Measurements from ENCODE around the gene ADORA2B. TPM values are rescaled to one million over a fixed set of nuclear protein-coding genes. Genes with fewer than 3 reads are reported as not detected.
A peak's percentile ranks its signal among the peaks of the same experiment; 100 is the strongest.

Gene ADORA2B
- total RNA-seq, 1 experiment from 2014 or later: 21.7 TPM

GRCh38 chr17:15947271-15947670 is 2.3 kb downstream of the ADORA2B start:
- DNase-seq (ENCODE audit: unreplicated experiment): peak; percentile 84
- ChIA-PET CTCF (interaction anchor here (0.7 to 1.7 kb wide), 2 partner anchors 36 to 51 kb away, joined by 3 to 11 read pairs; partner anchors contain the start of genes TTC19 and ZSWIM7), POLR2A (interaction anchor here (0.5 to 7.9 kb wide), 11 partner anchors 12 to 1006 kb away, joined by 3 to 134 read pairs (median 4); partner anchors contain the start of genes TTC19 and ZSWIM7)
- BruUV-seq (replicated peaks): no TSS peak
- intact Hi-C loops (cut with micrococcal nuclease): loop anchor here (5.0 kb wide), 1 partner anchor 100 kb away; no protein-coding TSS in a partner anchor
- TF ChIP-seq CTCF (IDR thresholded peaks at IDR 0.05; ENCODE audit: unreplicated experiment): no peak
- Mint-ChIP-seq H3K27ac (ENCODE audit: low read depth, unreplicated experiment) (peak overlapping the region; percentile 96), H3K9me3 (ENCODE audit: unreplicated experiment) (no peaks in the 10 kb centered on the region), H3K27me3 (ENCODE audit: insufficient read depth, unreplicated experiment) (no peaks in the 10 kb centered on the region), H3K36me3 (ENCODE audit: insufficient read depth, unreplicated experiment) (peaks cover 19% of the 10 kb centered on the region), H3K4me1 (ENCODE audit: insufficient read depth, unreplicated experiment) (peaks cover 25% of the 10 kb centered on the region), H3K4me3 (ENCODE audit: unreplicated experiment) (peak overlapping the region; percentile 69)

- Mint-ChIP-seq H3K9me3 (ENCODE audit: unreplicated experiment) (no peaks in the 10 kb centered on the region), H3K36me3 (ENCODE audit: insufficient read depth, unreplicated experiment) (peaks cover 26% of the 10 kb centered on the region), H3K4me1 (ENCODE audit: insufficient read depth, unreplicated experiment) (peaks cover 25% of the 10 kb centered on the region), H3K27ac (ENCODE audit: low read depth, unreplicated experiment) (peak overlapping the region; percentile 96), H3K4me3 (ENCODE audit: unreplicated experiment) (peak overlapping the region; percentile 69), H3K27me3 (ENCODE audit: insufficient read depth, unreplicated experiment) (no peaks in the 10 kb centered on the region)
- peak; percentile 41 for DNase-seq (ENCODE audit: unreplicated experiment)
- no TSS peak for BruUV-seq (replicated peaks)
- no peak for TF ChIP-seq CTCF (IDR thresholded peaks at IDR 0.05; ENCODE audit: unreplicated experiment)
- intact Hi-C loops (cut with micrococcal nuclease): loop anchor here (5.0 kb wide), 1 partner anchor 101 kb away; no protein-coding TSS in a partner anchor
- ChIA-PET POLR2A (interaction anchor here (0.5 to 7.9 kb wide), 9 partner anchors 11 to 1006 kb away, joined by 3 to 134 read pairs (median 5); partner anchors contain the start of genes TTC19 and ZSWIM7), CTCF (interaction anchor here (0.7 to 1.7 kb wide), 2 partner anchors 35 to 50 kb away, joined by 3 to 11 read pairs; partner anchors contain the start of genes TTC19 and ZSWIM7)
These were observed 3.2 kb downstream of the ADORA2B start for GRCh38 chr17:15947976-15948752.

DNA sequence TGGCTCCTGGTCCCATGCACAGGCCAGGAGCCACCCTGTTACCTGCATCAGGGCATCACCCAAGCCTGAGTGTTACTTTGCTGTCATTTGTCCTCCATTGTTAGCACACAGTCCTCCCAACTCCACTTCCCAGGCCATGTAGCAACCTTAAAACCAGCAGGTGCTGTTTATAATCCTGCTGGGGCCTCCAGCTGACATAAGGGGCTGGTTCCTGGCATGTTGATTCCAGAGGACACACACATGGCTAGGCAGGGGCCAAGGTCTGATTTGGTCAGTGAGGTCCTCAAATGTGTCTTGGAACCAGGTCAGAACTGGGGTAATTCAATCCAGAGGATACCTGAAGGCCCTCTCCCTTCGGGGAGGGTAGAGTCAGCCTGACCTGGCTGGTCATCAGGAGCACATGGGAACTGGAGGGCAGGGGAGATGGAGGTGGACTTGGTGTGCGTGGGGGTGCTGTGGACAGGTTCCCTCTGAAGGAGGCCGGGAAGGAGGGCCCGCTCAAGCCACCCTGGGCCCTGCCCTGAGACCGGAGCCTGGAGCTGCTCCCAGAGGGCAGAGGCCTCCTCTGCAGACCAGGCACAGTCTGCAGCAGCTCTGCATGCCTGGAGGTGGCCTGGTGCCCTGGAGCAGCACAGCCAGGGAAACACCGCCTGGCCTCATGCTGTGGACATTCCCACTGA is 6.6 kb downstream of the ADORA2B start:
- BruUV-seq (replicated peaks): no TSS peak
- Mint-ChIP-seq H3K4me3 (ENCODE audit: unreplicated experiment) (no peak overlapping the region), H3K9me3 (ENCODE audit: unreplicated experiment) (no peaks in the 10 kb centered on the region), H3K27me3 (ENCODE audit: insufficient read depth, unreplicated experiment) (no peaks in the 10 kb centered on the region), H3K4me1 (ENCODE audit: insufficient read depth, unreplicated experiment) (peaks cover 26% of the 10 kb centered on the region), H3K36me3 (ENCODE audit: insufficient read depth, unreplicated experiment) (peaks cover 26% of the 10 kb centered on the region), H3K27ac (ENCODE audit: low read depth, unreplicated experiment) (peak overlapping the region; percentile 39)
- CTCF ChIA-PET: interaction anchor here (0.6 kb wide), 1 partner anchor 55 kb away, joined by 3 read pairs; no protein-coding TSS in a partner anchor
- POLR2A ChIA-PET: interaction anchor here (7.6 kb wide), 1 partner anchor 46 kb away, joined by 134 read pairs; the partner anchor contains the start of genes TTC19 and ZSWIM7
- intact Hi-C loops (cut with micrococcal nuclease): no loop called here
- no peak for DNase-seq (ENCODE audit: unreplicated experiment)
- TF ChIP-seq CTCF (IDR thresholded peaks at IDR 0.05; ENCODE audit: unreplicated experiment): no peak

DNA sequence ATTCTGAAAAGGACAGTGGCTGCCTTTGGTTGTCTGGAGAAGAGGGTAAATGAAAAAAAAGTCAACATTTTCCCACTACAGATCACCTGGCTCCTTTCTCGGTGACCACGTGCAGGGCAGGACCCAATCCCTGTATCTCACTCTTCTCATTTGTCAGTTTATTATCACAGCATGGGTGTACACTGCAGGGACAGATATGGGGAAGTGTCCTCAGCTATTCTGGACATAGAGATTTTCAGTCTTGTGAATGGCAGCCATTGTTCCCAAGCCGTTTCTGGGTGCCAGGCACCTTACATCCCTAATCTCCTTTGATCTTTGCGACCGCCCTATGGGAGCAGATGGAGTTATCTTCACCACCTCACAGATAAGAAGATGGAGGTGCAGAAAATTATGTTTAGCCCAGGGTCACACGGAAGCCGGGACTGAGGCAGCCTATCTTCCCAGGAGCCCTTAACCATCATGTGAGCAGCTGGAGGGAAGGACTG is 7.2 kb downstream of the ADORA2B start:
- no peak for DNase-seq (ENCODE audit: unreplicated experiment)
- no peaks in the 10 kb centered on the region for H3K9me3 Mint-ChIP-seq (ENCODE audit: unreplicated experiment)
- BruUV-seq (replicated peaks): no TSS peak
- peaks cover 26% of the 10 kb centered on the region for H3K4me1 Mint-ChIP-seq (ENCODE audit: insufficient read depth, unreplicated experiment)
- no peaks in the 10 kb centered on the region for H3K27me3 Mint-ChIP-seq (ENCODE audit: insufficient read depth, unreplicated experiment)
- H3K4me3 Mint-ChIP-seq (ENCODE audit: unreplicated experiment): no peak overlapping the region
- peaks cover 24% of the 10 kb centered on the region for H3K36me3 Mint-ChIP-seq (ENCODE audit: insufficient read depth, unreplicated experiment)
- no peak for TF ChIP-seq CTCF (IDR thresholded peaks at IDR 0.05; ENCODE audit: unreplicated experiment)
- intact Hi-C loops (cut with micrococcal nuclease): no loop called here
- CTCF ChIA-PET: interaction anchor here (0.6 to 1.2 kb wide), 2 partner anchors 49 to 54 kb away, joined by 3 read pairs; no protein-coding TSS in a partner anchor
- POLR2A ChIA-PET: no interaction called here
- no peak overlapping the region for H3K27ac Mint-ChIP-seq (ENCODE audit: low read depth, unreplicated experiment)

Measured in MCF 10A (cell line).